HepG2 (cell line): ENCODE results near the gene ANKRD27.

ENCODE experiments used
- MATR3 ChIP-seq: sonication (generic); formaldehyde crosslinking; IDR thresholded peaks from 2 replicates; pipeline ENCODE4 v1.4.0; 2020; ENCODE audit warnings: missing genetic modification reagents
- POLR2AphosphoS2 ChIP-seq: IDR thresholded peaks from 2 replicates; pipeline ENCODE4 v1.6.1; 2011; ENCODE audit warnings: low read depth, low read length, improper control_type of control experiment
- POLR2AphosphoS5 ChIP-seq: IDR thresholded peaks from 2 replicates; pipeline ENCODE4 v1.6.1; 2012; ENCODE audit warnings: low read depth, low read length
- SMC3 ChIP-seq: IDR thresholded peaks from 2 replicates; pipeline ENCODE4 v1.6.1; 2011; ENCODE audit warnings: low read length, improper control_type of control experiment

DNA sequence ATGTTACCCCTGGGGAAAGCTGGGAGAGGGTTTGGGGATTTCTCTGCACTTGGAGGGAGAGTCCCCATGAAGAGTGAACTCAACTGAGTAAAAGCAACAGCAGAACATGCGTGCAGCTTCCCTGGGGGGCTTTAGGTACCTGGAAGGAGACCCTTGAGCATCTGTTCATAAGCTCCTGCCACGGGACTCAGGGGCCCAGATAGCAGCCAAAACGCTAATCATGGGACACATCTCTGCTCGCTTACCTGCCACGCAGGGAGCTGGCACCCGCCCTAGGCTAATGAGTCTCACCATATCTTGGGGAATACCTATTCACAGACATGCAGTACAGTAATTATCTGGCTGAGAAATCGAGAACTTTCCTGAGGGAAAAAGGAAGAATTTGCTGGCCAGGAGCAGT, 60.1 kb downstream of the ANKRD27 start:
- TF ChIP-seq POLR2AphosphoS5, result no peak
- TF ChIP-seq MATR3 (CRISPR knock-in tag), result no peak
- TF ChIP-seq POLR2AphosphoS2, result no peak
- no peak for TF ChIP-seq SMC3
